ENCODE data around the gene LRRC25.
"Not testable (repeated sequence)": the region's sequence is repeated elsewhere in the genome, so short reads cannot be mapped to it uniquely, and the experiment has no call there.

Gene LRRC25

DNA sequence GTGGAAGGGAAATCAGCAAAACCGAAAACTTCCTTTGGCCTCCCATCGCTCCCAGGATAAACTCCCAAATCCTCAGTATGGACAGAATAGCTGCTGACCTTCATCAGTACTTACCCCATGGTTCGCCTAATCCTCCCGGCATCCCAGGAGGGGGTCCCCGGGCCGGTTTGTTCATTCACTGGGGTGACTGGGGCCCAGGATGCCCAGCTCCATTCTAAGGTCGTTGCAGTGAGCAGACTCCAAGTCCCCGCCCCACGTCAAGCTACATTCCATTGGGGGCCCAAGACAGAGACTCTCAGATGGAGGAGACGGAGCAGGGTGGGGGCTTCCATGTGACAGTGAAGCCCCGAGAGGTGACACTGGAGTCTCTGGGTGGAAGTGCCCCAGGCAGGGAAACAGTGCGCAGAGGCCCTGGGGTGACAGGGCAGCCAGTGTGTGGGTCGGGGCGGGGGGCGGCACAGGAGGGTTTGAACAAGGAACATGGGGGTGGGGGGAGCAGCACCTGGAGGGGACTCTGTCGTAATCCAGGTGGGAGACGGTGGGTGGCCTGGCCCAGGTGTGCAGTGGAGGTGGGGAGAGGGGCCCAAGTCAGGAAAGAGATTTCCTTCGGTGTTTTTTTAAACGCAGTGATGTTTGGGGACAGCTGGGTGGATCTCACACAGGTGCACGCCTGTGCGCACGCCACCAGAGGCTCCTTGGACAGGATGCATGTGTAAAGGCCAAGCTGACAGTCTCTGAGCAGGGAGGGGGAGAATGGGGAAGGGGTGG lies 26.9 kb upstream of the LRRC25 start:
- no peak for DNase-seq

- DNase-seq: no peak
Observed at GRCh38 chr19:18423258-18424020, 26.0 kb upstream of the LRRC25 start.

DNA sequence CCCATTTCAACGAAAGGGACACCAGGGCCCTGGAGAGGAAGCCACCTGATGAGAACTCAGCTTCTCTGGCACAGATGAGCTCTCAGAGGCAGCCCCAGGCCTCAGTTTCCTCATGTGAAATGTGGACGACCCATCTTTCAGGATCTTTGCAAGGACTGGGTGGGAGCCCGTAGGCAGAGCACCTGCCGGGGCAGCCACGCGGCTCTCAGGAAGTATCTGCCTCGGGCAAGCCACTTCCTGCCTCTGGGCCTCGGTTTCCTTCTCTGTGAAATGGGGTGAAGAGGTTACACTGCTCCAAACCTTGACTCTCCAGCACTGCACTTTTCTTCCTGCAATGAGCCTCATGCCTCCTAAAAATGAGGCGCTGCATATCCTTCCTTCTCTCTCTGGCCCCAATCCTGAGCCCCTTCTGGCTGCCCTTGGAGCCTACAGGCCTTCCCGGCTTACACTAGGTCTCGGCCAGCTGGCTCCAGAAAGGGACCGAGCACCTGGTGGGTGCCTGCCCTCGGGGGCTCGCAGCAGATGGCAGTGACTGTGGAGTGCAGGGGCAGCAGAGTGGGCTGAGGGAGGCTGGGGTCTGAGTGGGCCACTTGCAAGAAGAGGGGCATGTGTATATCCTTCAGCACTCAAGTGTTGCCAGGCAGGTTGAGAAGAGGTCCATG lies 25.2 kb upstream of the LRRC25 start:
- DNase-seq: no peak

- no peak for DNase-seq
Observed at GRCh38 chr19:18421371-18421959, 24.0 kb upstream of the LRRC25 start.

GRCh38 chr19:18420930-18421329 lies 23.5 kb upstream of the LRRC25 start:
- no peak for DNase-seq

DNA sequence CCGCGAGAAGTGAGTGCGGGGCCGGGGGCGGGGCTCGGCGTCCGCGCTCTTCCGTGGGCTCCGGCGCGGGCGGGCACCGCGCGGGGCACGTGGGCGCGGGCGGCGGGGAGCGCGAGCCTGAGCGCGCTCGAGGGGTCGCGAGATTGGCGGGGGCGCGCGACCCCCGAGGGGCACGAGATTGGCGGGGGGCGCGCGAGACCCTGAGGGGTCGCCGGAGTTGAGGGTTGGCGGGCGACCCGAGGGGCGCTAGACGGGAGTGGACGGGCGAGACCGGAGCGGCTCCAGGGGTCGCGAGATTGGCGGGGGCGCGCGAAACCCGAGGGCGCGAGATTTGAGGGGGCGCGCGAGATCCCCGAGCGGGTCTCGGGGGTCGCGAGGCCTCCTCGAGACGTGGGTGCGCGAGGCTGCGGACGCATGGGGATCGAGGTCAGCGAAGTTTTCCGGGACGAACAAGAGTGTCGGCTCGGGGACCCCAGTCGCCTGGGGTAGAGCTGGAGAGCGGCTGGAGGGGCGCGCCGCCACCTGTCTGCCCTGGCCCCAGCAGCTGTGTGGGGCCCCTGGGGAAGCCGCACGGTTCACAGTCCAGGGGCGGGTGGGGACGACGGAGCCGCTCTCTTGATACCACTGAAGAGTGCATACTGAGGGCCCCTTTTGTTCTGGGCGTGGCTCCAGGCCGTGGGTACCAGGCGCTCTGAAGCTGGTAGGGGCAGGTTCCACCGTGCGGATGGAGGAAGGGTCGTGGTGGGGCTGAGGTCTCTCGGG lies 22.5 kb upstream of the LRRC25 start:
- DNase-seq: no peak

GRCh38 chr19:18419195-18419698 lies 21.8 kb upstream of the LRRC25 start, which contains the start of gene SSBP4:
Gene SSBP4 (plus strand): TSS chr19:18419398. CDS start chr19:18419649, 251 bp downstream.
- DNase-seq: peak; percentile 45

DNA sequence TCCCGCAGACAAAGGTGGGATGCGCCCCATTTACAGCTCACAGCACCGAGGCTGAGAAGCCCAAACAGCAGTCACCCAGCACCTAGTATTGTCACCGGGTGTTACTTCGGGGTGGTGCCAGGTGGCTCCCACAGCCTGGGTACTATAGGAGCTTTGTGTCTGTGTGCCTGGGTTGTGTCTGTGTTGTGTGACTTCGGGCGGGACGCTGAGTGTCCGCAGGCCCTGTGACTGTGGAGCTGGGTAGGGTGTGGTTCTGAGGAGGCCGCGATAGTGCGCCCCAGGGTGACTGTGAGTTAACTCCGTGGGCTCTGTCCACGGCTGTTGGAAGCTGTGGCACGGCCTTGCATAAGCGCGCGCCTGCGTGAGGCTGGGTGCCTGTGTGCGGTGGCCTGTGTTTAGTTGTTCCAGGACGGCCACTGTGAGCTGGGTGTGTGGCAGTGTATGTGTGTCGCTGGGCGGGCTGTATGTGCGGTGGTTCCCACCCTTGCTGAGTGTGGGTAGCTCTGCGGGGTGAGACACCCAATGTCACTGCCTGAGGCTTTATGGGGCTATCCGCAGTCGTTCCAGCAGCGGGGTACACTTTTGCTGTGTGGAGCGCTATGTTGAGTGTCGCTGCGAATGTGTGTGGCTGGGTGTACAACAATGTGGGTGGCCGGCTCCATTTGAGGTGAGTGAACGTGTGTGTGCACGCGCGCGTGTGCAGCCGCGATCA lies 21.2 kb upstream of the LRRC25 start:
- no peak for DNase-seq

DNA sequence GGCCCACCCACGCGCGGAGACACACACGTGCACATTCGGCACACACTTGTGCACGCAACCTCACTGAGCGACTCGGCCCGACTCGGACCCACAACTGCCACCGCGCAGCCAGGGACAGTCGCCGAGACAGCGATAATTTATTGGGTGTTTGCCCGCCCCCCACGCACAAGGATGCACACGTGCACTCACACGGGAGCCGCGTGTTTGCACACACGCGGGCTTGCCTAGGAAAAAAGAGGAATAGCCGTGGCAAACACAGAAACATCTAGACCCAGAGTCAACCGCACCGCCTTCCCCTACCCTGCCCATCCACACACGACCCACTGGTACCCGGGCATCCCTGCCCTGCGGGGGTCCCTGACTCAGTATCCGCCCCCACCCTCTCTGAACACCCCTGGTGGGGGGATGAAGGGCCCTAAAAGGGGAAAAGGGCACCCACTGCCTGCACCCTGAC lies 20.6 kb upstream of the LRRC25 start:
- no peak for DNase-seq

DNA sequence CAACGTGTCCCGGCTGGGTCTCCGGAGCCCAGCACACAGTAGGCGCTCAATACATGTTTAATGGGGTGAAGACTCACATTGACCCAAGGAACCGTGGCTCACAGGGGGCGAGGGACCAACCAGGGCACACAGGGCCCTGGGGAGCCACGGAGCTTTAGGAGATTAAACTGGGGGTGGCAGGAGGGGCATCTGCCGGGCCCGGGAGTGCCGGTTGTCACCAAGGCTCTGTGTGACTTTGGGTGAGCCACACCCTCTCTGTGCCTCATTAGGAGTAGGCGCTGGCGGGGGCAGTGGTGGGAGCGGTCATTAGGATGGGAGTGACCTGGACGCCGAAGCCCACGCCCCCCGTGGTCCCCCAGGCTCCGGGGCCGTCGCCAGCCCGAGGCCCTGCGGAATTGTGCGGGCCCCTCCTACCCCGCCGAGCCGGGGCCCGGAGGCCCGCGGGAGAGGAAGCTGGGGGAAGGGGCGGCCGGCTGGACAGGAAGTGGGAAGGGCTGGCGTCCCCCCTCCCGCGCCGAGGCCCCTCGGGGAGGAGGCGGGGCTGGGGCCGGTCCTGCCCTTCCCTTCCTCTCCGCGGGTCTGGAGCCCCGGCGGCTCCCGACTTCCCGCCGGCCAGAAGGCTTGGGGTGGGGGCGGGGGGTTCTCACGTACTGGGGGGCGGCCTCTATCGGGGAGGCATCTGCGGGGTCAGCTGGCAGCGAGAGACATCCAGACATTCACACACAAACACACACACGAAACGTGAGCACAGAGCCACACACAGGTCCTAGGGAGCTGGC lies 20.0 kb upstream of the LRRC25 start:
- no peak for DNase-seq

- peak; percentile 79 for DNase-seq
Observed at GRCh38 chr19:18416778-18417249, 19.4 kb upstream of the LRRC25 start.

DNA sequence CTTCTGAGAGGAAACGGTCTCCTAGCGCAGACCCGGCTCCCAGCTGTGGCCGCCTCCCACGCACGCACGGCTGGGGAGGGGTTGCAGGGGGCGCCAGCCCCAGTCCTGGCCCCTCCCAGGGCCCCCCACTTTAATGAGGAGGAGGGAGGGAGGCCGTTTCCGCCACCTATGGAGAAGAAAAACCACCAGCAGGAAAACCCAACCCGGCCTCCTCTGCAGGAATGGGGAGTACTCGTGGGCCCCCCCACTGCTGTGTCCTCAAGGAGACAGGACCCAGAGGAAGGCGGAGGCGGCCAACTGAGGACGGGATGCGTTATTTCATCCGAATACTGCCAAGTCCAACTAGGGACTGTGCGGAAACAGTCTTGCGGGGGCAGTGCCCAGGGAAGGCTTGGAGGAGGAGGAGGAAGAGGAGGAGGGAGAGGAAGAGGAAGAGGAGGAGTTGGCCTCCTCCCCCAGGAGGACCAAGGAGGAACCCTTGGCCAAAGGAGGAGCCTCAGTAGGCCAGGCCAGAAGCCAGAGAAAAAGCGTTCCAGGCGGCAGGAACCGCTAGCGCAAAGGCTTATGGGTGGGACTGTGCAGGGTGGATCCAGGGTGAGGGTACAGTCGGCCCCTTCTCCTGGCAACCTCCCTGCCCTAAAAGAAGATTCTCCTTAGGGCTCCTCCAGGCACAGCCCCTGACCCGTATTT lies 17.9 kb upstream of the LRRC25 start:
- peak; percentile 69 for DNase-seq

GRCh38 chr19:18414504-18415177 lies 17.2 kb upstream of the LRRC25 start:
- DNase-seq: no peak

- DNase-seq: no peak
Observed at GRCh38 chr19:18412610-18413239, 15.3 kb upstream of the LRRC25 start.

DNA sequence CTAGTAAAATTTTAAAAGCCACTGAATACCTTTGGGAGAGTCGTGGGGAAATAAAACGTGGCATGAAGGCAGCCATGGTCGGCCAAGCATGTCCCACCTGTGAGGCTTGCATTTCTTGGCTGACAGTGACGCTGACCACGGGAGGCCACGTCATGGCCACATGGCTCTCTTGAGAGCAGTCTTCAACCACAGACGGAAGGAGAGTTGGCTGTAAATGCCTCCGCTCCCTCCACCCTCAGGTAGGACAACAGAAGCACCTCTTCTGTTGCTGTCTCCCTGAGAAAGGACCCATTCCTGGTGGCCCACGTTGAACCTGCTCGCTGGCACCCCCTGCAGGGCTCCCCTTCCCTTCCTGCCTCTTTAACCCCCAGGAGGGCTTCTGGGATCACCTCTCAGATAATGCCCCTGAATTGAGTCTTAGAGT lies 10.6 kb upstream of the LRRC25 start:
- no peak for DNase-seq

DNA sequence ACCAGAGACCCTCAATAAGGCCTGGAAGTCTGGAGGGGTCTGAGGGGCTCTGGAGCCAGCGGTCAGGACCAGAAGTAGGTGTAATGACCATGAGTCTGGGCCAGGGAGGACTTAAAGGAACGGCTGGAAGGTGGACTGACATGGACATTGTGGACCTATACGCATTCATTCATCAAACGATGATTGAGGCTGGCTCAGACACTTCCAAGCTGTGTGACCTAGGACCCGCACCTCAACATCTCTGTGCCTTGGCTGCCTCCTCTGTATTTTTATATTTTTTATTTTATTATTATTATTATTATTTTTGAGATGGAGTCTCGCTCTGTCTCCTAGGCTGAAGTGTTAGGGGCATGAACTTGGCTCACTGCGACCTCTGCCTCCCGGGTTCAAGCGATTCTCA lies 9.3 kb upstream of the LRRC25 start:
- no peak for DNase-seq

- not testable (repeated sequence) for DNase-seq
Observed at GRCh38 chr19:18405754-18406153, 8.3 kb upstream of the LRRC25 start.

DNA sequence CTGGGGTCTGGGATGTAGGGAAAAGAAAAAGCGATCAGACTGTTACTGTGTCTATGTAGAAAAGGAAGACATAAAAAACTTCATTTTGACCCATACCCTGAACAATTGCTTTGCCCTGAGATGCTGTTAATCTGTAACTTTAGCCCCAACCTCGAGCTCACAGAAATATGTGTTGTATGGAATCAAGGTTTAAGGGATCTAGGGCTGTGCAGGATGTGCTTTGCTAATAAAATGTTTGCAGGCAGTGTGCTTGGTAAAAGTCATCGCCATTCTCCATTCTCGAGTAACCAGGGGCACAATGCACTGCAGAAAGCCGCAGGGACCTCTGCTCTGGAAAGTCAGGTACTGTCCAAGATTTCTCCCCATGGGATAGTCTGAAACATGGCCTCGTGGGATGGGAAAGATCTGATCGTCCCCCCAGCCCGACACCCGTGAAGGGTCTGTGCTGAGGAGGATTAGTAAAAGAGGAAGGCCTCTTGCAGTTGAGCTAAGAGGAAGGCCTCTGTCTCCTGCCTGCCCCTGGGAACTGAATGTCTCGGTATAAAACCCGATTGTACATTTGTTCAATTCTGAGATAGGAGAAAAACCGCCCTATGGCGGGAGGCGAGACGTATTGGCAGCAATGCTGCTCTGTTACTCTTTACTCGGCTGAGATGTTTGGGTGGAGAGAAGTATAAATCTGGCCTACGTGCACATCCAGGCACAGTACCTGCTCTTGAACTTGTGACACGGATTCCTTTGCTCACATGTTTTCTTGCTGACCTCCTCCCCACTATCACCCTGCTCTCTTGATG lies 5.2 kb upstream of the LRRC25 start:
- DNase-seq: not testable (repeated sequence)
